Pancreas (tissue), 10 donors: ENCODE data around the gene AK9. TPM values are rescaled to one million over a fixed set of nuclear protein-coding genes. Genes with fewer than 3 reads are reported as not detected.

ENCODE experiments used
- ATAC-seq, 4 donors: fragments of 200-7000 bp; cut with Tn5 transposase; one replicate each; pipeline versions ENCODE4 v1.8.0 to v1.9.1; 2020; ENCODE audit warnings: mild to moderate bottlenecking in 4 of 4, moderate library complexity in 4 of 4
- DNase-seq, 6 donors: peaks; one replicate each; pipeline ENCODE4 v3.0.0-alpha.2; 2020
- FAIRE-seq: peaks from 2 replicates; lab custom pipeline; 2012; peaks lifted over from hg19 to GRCh38; lab: Jason Lieb, UNC
- H3K27ac ChIP-seq, 4 donors: fragments of 200-600 bp; sonication (generic); 1 replicate in 3 of 4; 2 replicates in 1 of 4; pipeline versions ENCODE4 v1.5.0 to v1.8.0; 2020
- H3K27me3 ChIP-seq, 4 donors: fragments of 200-600 bp; one replicate each; pipeline ENCODE4 v1.8.0; 2021
- H3K36me3 ChIP-seq, 3 donors: fragments of 200-600 bp; sonication (generic) in 1 of 3; one replicate each; pipeline versions ENCODE4 v1.5.0 to v1.8.0; 2020 to 2021
- H3K4me1 ChIP-seq, 3 donors: fragments of 200-600 bp; one replicate each; pipeline ENCODE4 v1.8.0; 2021
- H3K4me3 ChIP-seq, 4 donors: fragments of 200-600 bp; sonication (generic) in 2 of 4; one replicate each; pipeline versions ENCODE4 v1.5.0 to v1.8.0; 2020 to 2021
- H3K9me3 ChIP-seq, 4 donors: fragments of 200-600 bp; one replicate each; pipeline ENCODE4 v1.8.0; 2021
- WGBS, 2 donors: extraction: QIAGEN DNeasy Blood & Tissue Kit; methylation state at CpG; one replicate each; pipeline ENCODE4 v1.1.7; 2013; 5-methylcytosine and 5-hydroxymethylcytosine counted together
- intact Hi-C, 3 donors: fragments of 100-400 bp; cut with DNase I; formaldehyde crosslinking; loops; one replicate each; pipeline versions ENCODE4 v1.11.1 to v1.14.2; 2022
- polyA plus RNA-seq, 2 donors: library from polyadenylated mRNA; stranded (reverse); fragments of 200-250 nt; gene quantifications; one replicate each; pipeline ENCODE4 v1.2.3, GENCODE V29; 2013
- total RNA-seq, 6 donors: library from RNA; stranded (reverse); fragmentation: NEBNext Ultra II Directional in 4 of 6; extraction: Animal tissue kit (Norgen Biotek cat#: 25700) in 4 of 6; gene quantifications; one replicate each; pipeline versions ENCODE4 v1.2.1 to v1.2.4, GENCODE V29; 2021 to 2023
- TF ChIP-seq, protein P1 (sequence below), 4 donors: fragments of 200-600 bp; sonication (generic) in 3 of 4; IDR thresholded peaks; one replicate each; pipeline versions ENCODE4 v1.5.0 to v1.8.0; 2021; ENCODE audit warnings: antibody characterized with exemption in 4 of 4
- donor health status: healthy with polysubstance abuse.
- donor health status: DM: no; HTN: no; CAD: no; lungs with moderate emphysema.
- donor health status: DM: no; HTN: no; CAD: no.
- donor health status: control.
- donor health status: control.
- donor health status: Bipolar disorder and iron deficiency.
- donor health status: DM: yes; HTN: yes; CAD: no.
- donor health status: DM: no; HTN: no; CAD: no.
- donor health status: DM: no; HTN: no; CAD: no.
- donor health status: DM: yes; HTN: yes; CAD: no.

AK9 gene
- total and polyA plus RNA-seq, 8 donors = 2.0 to 6.0 (median 3.6) TPM

DNA sequence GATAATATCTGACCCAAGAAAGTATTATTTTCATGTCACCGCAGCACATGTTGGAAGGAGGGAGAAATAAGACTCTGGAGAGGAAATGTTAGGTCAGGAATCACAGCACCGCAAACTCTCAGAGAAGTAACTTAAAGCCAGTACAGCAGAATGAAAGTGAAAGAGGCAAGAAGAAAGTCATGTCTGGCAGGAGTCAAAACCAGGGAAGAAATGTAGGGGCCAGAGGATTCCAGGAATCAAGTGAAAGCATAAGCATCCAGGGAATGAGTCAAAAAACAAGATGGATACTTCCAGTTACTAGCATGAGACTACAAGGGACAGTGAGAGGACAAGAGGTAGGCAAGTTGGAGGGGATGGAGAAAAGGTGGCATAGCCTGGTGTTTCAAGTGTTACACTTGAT is 80.4 kb downstream of the AK9 start:
- 88% methylated on average over 2 of the region's 2 CpGs for WGBS, 2 donors
- no peak for ATAC-seq
- H3K9me3 ChIP-seq = no peaks in the 10 kb centered on the region
- no peak overlapping the region for H3K4me3 ChIP-seq
- no peaks in the 10 kb centered on the region for H3K36me3 ChIP-seq
- no peaks in the 10 kb centered on the region for H3K27me3 ChIP-seq
- H3K4me1 ChIP-seq = no peaks in the 10 kb centered on the region
- intact Hi-C loops = no loop called here
- DNase-seq = no peak
- TF ChIP-seq, protein P1, sequence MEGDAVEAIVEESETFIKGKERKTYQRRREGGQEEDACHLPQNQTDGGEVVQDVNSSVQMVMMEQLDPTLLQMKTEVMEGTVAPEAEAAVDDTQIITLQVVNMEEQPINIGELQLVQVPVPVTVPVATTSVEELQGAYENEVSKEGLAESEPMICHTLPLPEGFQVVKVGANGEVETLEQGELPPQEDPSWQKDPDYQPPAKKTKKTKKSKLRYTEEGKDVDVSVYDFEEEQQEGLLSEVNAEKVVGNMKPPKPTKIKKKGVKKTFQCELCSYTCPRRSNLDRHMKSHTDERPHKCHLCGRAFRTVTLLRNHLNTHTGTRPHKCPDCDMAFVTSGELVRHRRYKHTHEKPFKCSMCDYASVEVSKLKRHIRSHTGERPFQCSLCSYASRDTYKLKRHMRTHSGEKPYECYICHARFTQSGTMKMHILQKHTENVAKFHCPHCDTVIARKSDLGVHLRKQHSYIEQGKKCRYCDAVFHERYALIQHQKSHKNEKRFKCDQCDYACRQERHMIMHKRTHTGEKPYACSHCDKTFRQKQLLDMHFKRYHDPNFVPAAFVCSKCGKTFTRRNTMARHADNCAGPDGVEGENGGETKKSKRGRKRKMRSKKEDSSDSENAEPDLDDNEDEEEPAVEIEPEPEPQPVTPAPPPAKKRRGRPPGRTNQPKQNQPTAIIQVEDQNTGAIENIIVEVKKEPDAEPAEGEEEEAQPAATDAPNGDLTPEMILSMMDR (IDR thresholded peaks at IDR 0.05) = no peak
- no peak for FAIRE-seq
- H3K27ac ChIP-seq = no peak overlapping the region

DNA sequence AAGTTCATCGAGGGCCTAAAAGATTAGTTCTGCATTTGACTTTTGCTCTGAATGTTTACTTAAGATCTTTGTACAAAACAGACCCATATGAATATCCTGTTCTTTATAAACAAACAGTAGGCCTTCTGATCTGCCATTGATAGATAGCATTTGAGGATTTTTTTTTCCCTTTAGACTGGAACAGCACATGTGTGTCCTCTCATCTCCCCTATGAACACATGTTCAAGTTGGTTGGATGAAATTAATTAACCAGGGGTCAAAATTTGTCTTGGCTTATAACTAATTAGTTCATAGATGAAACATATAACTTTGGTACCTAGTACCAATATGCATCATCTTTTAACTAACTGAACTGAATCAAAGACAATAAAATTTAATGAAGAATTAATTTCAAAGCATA is 81.3 kb downstream of the AK9 start:
- no peaks in the 10 kb centered on the region for H3K4me1 ChIP-seq
- DNase-seq (no peak), FAIRE-seq (no peak), ATAC-seq (no peak)
- no peak overlapping the region for H3K27ac ChIP-seq
- no peak overlapping the region for H3K4me3 ChIP-seq
- intact Hi-C loops = no loop called here
- no peaks in the 10 kb centered on the region for H3K9me3 ChIP-seq
- TF ChIP-seq, protein P1 (IDR thresholded peaks at IDR 0.05) = no peak
- WGBS, 2 donors = 66 to 73% methylated on average over 1 of the region's 1 CpG
- no peaks in the 10 kb centered on the region for H3K27me3 ChIP-seq
- no peaks in the 10 kb centered on the region for H3K36me3 ChIP-seq

DNA sequence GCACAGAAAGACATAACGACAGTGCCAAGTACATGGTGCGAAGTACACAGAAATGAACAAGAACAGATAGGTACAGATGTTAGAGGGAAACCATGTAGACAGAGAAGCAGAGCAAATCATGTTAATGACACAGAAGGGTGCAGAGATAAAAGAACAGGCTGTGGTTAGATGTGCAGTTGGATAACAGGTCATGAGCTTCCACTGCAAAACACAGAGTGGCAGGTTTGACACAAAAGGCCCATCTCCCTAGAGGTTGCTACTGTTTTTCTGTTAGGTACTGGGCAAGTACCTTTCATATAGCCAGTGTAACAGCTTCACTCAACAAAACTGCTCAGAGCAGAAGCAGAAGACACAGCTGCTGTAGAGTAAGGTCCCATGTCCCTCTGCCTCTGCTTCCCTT is 84.6 kb downstream of the AK9 start:
- no peak overlapping the region for H3K27ac ChIP-seq
- intact Hi-C loops = no loop called here
- FAIRE-seq (no peak), DNase-seq (no peak), ATAC-seq (no peak)
- TF ChIP-seq, protein P1 (IDR thresholded peaks at IDR 0.05) = no peak
- H3K9me3 ChIP-seq = no peaks in the 10 kb centered on the region
- no peak overlapping the region for H3K4me3 ChIP-seq
- 93 to 96% methylated on average over 2 of the region's 2 CpGs for WGBS, 2 donors
- no peaks in the 10 kb centered on the region for H3K36me3 ChIP-seq
- H3K4me1 ChIP-seq = no peaks in the 10 kb centered on the region
- H3K27me3 ChIP-seq = no peaks in the 10 kb centered on the region

- Histone ChIP-seq H3K27me3 (no peaks in the 10 kb centered on the region), H3K9me3 (no peaks in the 10 kb centered on the region), H3K27ac (no peak overlapping the region), H3K4me1 (no peaks in the 10 kb centered on the region), H3K4me3 (no peak overlapping the region), H3K36me3 (no peaks in the 10 kb centered on the region)
- 19 to 22% methylated on average over 2 of the region's 2 CpGs for WGBS, 2 donors
- no peak for DNase-seq
- intact Hi-C loops = no loop called here
- FAIRE-seq = no peak
- ATAC-seq = peak in 1 of 4 donors; percentile 39
- TF ChIP-seq, protein P1 (IDR thresholded peaks at IDR 0.05) = no peak
Observed at GRCh38 chr6:109595998-109596397, 95.0 kb downstream of the AK9 start.

GRCh38 chr6:109580519-109580918 is 110.5 kb downstream of the AK9 start:
- H3K9me3 ChIP-seq = no peaks in the 10 kb centered on the region
- no peak overlapping the region for H3K27ac ChIP-seq
- H3K27me3 ChIP-seq = no peaks in the 10 kb centered on the region
- no peak overlapping the region for H3K4me3 ChIP-seq
- ATAC-seq = no peak
- no peak for FAIRE-seq
- DNase-seq = no peak
- WGBS, 2 donors = 89 to 94% methylated on average over 8 of the region's 8 CpGs
- TF ChIP-seq, protein P1 (IDR thresholded peaks at IDR 0.05) = no peak
- no peaks in the 10 kb centered on the region for H3K4me1 ChIP-seq
- intact Hi-C loops = no loop called here
- no peaks in the 10 kb centered on the region for H3K36me3 ChIP-seq
